NCI-H460 (cell line): ENCODE results near the gene CIRBP. TPM values are rescaled to one million over a fixed set of nuclear protein-coding genes. Genes with fewer than 3 reads are reported as not detected.
A peak's percentile ranks its signal among the peaks of the same experiment; 100 is the strongest.
"Not testable (repeated sequence)": the region's sequence is repeated elsewhere in the genome, so short reads cannot be mapped to it uniquely, and the experiment has no call there.

ENCODE experiments used
- DNase-seq: peaks from one replicate; pipeline ENCODE4 v3.0.0-alpha.2; 2016; ENCODE audit warnings: low read depth; ENCODE audit errors: extremely low read depth
- total RNA-seq: library from RNA; depleted of rRNA; stranded (reverse); fragments of >200 nt; shearing (Covaris generic); gene quantifications from 2 replicates; pipeline ENCODE4 v1.2.3, GENCODE V29; 2014

The CIRBP gene
- total RNA-seq, 1 experiment from 2014 or later = 148 TPM

DNA sequence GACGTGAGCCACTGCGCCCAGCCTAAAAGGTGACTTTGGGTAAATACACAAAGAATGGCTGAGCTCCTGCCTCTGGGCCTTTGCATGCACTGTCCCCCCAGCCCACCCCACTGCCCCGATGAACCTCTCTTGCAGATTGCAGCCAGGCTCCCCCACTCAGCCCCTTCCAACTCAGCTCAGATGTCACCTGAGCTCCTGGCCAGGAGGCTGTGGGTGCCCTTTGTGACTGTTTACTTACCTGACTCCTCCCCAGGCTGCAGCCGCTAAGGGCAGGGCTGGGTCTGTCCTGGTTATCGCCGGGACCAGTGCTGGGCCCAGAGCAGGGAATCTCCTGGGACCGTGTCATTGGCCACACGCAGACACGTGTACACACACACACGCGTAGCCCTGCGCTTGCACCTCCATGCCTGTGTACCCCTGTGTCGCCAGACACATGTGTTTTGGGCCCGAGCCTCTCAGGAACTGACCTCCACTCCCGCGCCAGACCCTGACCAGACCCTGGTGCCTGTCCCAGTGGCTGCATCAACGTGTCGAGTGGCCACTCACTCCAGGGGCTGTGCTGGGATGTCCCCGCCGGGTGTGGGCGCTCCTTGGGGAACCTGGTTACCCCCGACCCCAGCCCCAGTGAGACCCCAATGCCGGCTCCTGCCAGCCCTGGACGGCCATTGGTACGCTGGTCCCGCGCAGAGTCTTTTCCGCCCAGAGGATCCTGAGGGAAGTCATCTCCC, 35.2 kb downstream of the CIRBP start:
- DNase-seq = no peak

DNA sequence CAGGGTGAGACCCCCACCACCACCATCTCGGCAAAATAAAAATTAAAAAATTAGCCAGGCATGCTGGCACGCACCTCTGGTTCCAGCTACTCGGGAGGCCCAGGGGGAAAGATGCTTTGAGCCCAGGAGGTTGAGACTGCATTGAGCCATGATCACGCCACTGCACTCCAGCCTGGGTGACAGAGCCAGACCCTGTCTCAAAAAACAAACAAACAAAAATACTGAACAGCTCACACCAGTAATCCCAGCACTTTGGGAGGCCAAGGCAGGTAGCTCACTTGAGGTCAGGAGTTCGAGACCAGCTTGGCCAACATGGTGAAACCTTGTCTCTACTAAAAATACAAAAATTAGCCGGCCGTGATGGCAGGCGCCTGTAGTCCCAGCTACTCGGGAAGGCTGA, 36.2 kb downstream of the CIRBP start:
- DNase-seq = not testable (repeated sequence)

DNA sequence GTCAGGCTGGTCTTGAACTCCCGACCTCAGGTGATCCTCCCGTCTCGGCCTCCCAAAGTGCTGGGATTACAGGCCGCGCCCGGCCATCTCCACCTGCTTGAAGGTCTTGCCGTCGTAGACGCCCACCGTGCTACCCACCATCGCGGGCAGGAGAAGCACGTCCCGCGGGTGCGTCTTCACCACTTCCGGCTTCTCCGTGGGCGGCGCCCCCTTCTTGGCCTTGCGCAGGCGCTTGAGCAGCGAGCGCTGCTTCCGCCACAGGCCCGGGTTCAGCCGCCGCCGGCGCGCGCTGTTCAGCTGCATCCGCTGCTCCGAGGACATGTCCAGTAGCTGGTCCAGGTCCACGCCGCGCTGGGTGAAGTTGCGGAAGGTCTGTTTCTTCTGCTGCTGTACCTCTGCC, 38.2 kb downstream of the CIRBP start:
- no peak for DNase-seq

- DNase-seq = no peak
Measured at GRCh38 chr19:1307755-1308303, 38.7 kb downstream of the CIRBP start.

- DNase-seq = no peak
Measured at GRCh38 chr19:1308718-1309117, 39.6 kb downstream of the CIRBP start.

- no peak for DNase-seq
Measured at GRCh38 chr19:1309977-1310852, 41.1 kb downstream of the CIRBP start.

GRCh38 chr19:1310853-1311180, 41.7 kb downstream of the CIRBP start:
- DNase-seq = no peak

- DNase-seq = no peak
Measured at GRCh38 chr19:1311543-1312091, 42.5 kb downstream of the CIRBP start.

DNA sequence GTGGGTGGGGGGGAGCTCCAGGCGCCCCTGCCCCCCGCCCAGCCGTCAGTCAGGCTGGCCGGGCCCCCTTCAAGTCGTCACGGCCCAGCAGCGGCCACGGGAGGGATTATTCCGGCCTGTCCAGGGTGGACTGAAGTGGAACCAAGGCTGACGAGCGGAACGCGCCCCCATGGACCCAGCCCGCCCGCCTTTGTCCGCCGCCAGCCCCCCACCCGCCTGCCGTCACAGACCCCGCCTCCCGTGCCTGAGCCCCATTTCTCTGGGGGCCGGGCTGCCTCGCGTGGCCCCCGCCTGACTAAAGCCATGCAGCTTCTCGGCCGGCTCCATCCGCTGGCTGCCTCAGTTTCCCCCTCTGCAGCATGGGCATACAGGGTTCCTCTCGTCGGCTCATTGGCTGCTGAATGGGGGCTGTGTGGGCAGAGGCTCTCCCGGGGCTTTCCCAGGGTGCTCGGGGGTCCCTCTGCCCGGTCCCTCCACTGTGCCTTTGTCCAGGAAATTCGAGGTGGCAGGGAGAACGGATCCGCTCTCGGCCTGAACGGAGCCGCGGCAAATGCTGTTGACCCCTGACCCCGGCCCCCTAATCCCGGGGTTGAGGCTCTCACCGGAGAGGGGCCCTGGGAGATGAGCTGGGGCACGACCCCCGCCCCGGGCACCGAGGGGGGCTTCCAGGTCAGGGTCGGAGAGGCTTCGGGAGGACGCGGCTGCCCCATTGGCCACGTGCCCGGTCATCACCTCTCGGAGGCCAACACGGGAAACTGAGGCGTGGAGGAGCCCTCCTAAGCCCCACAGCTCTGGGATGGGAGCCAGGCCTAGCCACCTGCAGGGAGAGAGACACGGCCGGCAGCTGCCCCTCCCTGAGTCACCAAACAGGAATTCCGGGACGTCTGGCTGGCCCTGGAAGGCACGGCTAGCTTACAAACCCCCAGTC, 43.9 kb downstream of the CIRBP start:
- DNase-seq = no peak

DNA sequence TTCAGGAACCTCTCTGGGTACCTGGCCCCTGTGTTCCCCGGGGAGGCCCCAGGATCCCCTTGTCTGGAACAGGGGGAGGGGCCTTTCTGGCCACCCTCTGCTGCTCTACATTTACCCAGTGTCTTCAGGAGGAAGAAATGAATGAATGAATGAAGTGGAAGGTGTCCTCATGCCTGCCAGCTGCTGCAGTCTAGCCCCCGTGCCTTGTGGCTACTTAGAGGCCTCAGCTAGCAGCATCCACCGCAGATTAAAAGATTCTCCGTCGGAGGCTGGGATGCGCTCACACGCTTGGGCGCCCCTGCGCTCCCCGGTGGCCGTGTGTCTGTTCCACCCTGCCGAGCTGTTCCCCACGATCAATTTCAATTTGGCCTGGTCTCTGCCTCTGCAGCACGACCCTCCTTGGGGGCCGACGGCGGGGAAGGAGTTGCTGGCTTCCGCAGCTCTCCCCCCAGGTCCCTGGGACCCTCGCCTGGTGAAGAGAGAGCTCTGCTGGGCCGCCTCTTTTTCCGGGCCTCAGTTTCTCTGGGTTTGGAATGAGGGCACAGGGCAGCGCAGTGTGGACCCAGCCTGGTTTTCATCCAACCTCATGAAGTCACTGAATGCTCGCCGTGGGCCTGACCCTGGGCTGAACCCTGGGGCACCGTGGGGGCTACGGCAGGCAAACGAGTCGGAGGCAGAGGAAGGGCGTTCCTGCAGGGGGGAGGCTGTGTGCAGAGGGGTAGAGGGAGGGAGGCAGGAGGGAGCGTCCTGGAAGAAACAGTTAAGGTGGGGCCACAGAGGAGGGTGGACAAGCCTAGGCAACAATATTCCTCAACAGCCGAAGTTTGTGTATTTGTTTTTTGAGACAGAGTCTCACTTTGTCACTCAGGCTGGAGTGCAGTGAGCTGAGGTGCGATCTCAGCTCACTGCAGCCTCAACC, 44.8 kb downstream of the CIRBP start:
- no peak for DNase-seq

- peak; percentile 21 for DNase-seq
Measured at GRCh38 chr19:1315470-1316166, 46.5 kb downstream of the CIRBP start.

- no peak for DNase-seq
Measured at GRCh38 chr19:1316466-1316865, 47.3 kb downstream of the CIRBP start.

- DNase-seq = no peak
Measured at GRCh38 chr19:1317274-1318003, 48.3 kb downstream of the CIRBP start.

- DNase-seq = no peak
Measured at GRCh38 chr19:1318678-1319471, 49.7 kb downstream of the CIRBP start.

GRCh38 chr19:1320282-1320650, 51.1 kb downstream of the CIRBP start:
- DNase-seq = not testable (repeated sequence)

GRCh38 chr19:1321539-1321938, 52.4 kb downstream of the CIRBP start:
- no peak for DNase-seq
